Measurements from ENCODE around the gene DACH1.

The DACH1 gene

GRCh38 chr13:71590654-71591148 lies 276.3 kb downstream of the DACH1 start:
- no peak for DNase-seq (ENCODE audit: low read depth)
- no peak overlapping the region for H3K4me3 ChIP-seq (replicated peaks; ENCODE audit: low read depth, low read length)
- no peak for TF ChIP-seq CTCF (IDR thresholded peaks at IDR 0.05; ENCODE audit: low read length, missing control alignments)

GRCh38 chr13:71589032-71589431 lies 278.0 kb downstream of the DACH1 start:
- TF ChIP-seq CTCF (IDR thresholded peaks at IDR 0.05; ENCODE audit: low read length, missing control alignments) = no peak

GRCh38 chr13:71587817-71588216 lies 279.2 kb downstream of the DACH1 start:
- H3K4me3 ChIP-seq (replicated peaks; ENCODE audit: low read depth, low read length) = no peak overlapping the region
- DNase-seq (ENCODE audit: low read depth) = no peak
- TF ChIP-seq CTCF (IDR thresholded peaks at IDR 0.05; ENCODE audit: low read length, missing control alignments) = no peak

More at GRCh38 chr13:71589032-71589431, 278.0 kb downstream of the DACH1 start:
- no peak for DNase-seq (ENCODE audit: low read depth)
- H3K4me3 ChIP-seq (replicated peaks; ENCODE audit: low read depth, low read length) = no peak overlapping the region

GRCh38 chr13:71587193-71587592 lies 279.8 kb downstream of the DACH1 start:
- TF ChIP-seq CTCF (IDR thresholded peaks at IDR 0.05; ENCODE audit: low read length, missing control alignments) = no peak
- H3K4me3 ChIP-seq (replicated peaks; ENCODE audit: low read depth, low read length) = no peak overlapping the region
- DNase-seq (ENCODE audit: low read depth) = no peak

GRCh38 chr13:71583581-71583980 lies 283.4 kb downstream of the DACH1 start:
- TF ChIP-seq CTCF (IDR thresholded peaks at IDR 0.05; ENCODE audit: low read length, missing control alignments) = no peak

GRCh38 chr13:71580614-71581013 lies 286.4 kb downstream of the DACH1 start:
- H3K4me3 ChIP-seq (replicated peaks; ENCODE audit: low read depth, low read length) = no peak overlapping the region
- TF ChIP-seq CTCF (IDR thresholded peaks at IDR 0.05; ENCODE audit: low read length, missing control alignments) = no peak
- no peak for DNase-seq (ENCODE audit: low read depth)

More at GRCh38 chr13:71583581-71583980, 283.4 kb downstream of the DACH1 start:
- H3K4me3 ChIP-seq (replicated peaks; ENCODE audit: low read depth, low read length) = no peak overlapping the region
- DNase-seq (ENCODE audit: low read depth) = no peak

- H3K4me3 ChIP-seq (replicated peaks; ENCODE audit: low read depth, low read length) = no peak overlapping the region
- no peak for TF ChIP-seq CTCF (IDR thresholded peaks at IDR 0.05; ENCODE audit: low read length, missing control alignments)
- DNase-seq (ENCODE audit: low read depth) = no peak
These were observed 289.0 kb downstream of the DACH1 start for GRCh38 chr13:71578048-71578447.

All from fibroblast of pulmonary artery (primary cell).